HG03378 (cell line): ENCODE measurements around the gene ZNF385D.

ENCODE experiments used
- ATAC-seq: cut with Tn5 transposase; IDR thresholded peaks from one replicate; pipeline ENCODE4 v1.9.1; 2021; ENCODE audit warnings: mild to moderate bottlenecking, moderate library complexity; ENCODE audit not compliant: unreplicated experiment

Gene ZNF385D, protein sequence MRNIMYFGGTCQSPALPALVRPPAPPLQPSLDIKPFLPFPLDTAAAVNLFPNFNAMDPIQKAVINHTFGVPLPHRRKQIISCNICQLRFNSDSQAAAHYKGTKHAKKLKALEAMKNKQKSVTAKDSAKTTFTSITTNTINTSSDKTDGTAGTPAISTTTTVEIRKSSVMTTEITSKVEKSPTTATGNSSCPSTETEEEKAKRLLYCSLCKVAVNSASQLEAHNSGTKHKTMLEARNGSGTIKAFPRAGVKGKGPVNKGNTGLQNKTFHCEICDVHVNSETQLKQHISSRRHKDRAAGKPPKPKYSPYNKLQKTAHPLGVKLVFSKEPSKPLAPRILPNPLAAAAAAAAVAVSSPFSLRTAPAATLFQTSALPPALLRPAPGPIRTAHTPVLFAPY

DNA sequence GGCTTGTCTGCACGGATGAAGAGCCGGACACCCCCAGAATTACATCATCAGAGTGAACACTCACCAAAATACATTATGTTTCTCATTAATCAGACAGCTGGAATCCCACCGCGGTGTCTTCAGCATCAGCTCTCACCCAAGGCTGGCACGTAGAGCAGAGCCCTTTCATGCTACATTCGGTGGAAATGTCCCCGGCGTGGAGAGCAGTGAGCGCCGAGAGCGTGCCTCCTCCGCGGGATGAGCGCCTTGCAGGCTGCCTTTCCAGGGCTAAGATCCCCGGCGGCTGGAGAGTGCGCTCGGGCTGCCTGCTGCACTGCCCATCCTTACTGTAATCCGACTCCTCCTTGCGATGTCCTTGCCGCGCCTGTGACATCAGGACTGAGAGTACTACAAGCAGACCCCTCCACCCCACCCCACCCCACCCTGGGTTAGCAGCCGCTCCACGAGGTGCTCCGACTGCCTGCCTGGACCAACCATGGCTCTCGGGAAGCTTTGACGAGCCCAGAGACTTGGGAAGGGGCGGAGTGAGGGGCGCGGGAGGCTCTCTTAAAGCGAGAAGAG lies at the start of gene ZNF385D:
TSS of gene ZNF385D (minus strand) at position 380 of the 561 bp plus-strand sequence. CDS start at position 86, 294 bp downstream.
- no peak for ATAC-seq

DNA sequence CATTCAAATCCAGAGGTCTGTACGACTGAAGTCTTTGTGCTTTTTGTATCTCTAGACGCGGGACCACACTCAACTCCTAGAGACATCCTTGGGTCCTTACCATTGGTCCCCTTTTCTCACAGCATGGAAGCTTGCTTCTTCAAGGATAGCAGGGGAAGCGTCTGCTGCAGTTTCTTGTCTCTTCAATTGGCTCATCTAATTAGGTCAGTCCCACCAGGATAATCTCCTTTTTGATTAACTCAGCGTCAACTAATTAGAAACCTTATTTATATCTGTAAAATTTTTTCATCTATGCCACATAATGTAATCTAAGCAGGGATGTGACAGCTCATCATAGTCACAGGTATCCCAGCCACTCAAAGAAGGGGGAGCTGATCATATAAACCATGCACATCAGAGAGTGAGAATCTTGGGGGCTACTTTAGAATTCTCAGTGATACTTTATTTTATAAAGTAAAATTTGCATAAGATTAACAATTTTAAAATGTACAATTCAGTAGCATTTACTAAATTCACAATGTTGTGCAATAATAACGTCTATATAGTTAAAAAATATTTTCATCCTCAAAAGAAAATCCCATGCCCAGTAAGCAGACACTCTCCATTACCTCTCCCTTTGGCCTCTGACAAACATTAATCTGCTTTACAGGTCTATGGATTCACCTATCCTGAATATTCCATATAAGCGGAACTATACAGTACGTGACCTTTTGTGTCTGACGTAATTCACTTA lies 47.5 kb upstream of the ZNF385D start:
- no peak for ATAC-seq

DNA sequence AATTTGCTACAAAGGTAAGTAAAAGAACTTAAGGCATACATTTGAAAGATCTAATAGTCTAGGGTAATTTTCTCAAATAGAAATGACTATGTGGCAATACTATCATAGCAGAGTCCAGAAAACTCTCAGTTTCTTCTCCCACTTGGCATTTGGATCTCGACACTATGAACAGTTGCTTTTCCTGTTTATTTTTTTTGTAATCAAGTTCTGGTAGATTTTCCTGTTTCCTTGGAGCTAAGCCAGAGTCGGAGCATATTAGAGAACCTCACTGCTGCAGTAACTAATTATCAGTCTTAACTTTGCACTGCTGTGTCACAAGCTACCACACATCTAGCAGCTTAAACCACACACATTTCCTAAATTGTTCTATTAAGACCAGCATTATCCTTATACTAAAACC lies 44.9 kb upstream of the ZNF385D start:
- no peak for ATAC-seq

DNA sequence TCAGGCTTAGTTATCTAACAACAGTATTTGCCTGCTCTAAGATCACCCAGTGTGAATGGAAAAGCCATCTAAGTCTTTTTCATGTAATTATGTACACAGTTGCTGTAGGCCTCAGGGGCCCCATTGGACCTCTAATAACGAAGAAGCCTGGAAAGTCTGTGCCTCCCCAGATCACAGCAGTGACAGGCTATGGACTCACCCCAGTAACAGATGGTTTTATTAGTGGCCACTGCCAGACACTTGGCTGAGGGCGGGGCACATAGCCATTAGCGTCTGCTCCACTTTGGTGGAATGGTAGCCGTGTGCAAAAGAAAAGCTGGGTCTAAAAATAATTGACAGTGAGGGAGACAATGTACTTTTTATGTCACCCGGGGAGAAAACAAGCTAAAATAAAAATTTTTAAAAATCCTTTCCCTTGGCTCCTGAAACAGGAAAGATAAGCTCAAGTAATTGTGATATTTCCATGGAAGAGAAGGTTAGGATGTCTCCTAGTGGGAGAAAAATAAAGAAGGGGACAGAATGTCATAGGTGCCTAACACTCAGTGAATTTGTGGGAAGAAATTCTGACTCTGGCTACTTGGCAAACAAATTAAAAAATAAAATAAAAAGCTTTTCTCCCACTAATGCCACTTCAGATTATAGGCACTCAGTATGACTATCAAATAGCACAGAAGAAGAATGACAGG lies 44.3 kb upstream of the ZNF385D start:
- ATAC-seq: no peak

DNA sequence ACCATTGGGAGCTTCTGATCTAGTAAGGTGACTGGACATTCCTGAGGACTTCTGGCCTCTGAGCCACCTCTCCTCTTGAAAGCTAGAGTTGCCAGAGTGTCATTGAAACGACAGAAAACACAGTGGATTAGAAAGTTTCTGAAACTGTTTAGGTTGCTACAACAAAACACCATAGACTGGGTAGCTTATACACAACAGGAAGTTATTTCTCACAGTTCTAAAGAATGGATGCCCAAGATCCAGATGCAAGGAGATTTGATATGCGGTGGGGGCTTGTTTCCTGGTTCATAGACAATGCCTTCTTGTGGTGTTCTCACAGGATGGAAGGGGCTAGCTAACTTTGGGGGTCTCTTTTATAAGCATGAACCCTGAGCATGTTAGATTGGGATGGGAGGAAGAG lies 43.3 kb upstream of the ZNF385D start:
- no peak for ATAC-seq

DNA sequence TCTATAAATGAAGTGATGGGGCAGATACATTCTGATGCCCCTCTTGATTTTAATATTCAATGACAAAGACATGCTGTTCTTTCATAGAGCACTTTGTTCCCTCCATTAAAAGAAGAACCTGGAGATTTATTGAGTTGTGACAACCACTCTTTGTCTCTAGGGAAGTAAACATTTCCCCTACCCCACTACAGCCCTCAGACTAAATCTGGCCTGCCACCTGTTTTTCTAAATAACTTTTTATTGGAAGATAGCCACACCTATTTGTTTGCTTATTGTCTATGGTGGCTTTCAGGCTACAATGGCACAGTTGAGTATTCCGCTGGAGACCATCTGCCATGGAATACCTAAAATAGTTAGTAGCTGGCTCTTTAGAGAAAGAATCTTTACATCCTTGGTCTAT lies 41.2 kb upstream of the ZNF385D start:
- no peak for ATAC-seq

DNA sequence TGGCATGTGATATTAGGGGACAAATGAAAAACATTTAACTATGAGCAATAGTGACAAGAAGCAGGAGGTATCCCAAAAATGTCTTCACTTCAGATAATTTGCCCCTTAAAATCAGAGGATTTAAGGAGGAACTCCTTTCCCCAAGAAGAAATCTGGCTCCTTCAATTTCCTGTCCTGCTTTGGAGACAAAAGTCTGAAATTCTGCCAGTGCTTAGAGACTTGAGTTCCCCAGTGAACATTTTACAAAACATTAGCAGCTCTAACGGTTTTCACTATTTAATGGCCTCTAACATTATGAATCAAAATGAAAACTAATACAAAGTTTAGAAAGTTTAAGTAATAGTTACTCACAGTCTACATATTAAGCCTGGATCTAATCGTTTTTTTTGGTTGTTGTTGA lies 40.3 kb upstream of the ZNF385D start:
- no peak for ATAC-seq

DNA sequence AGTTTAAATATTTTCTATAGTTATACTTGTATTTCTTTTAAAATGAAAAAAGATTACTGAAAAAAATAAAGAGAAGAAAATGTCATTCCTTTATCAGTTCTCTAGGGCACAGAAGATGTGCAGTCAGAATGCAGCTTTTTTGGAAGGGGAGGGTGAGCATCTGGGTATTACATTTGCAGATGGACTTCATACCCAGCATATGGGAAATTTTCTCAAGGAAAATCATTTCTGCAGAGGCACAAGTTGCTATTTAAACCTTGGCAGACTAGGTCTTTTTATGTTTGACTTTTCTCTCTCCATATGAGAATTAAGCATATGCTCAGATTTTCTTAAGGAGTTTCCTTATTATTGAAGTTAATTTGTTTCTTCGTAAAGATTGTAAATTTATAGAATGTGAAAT lies 39.5 kb upstream of the ZNF385D start:
- no peak for ATAC-seq

DNA sequence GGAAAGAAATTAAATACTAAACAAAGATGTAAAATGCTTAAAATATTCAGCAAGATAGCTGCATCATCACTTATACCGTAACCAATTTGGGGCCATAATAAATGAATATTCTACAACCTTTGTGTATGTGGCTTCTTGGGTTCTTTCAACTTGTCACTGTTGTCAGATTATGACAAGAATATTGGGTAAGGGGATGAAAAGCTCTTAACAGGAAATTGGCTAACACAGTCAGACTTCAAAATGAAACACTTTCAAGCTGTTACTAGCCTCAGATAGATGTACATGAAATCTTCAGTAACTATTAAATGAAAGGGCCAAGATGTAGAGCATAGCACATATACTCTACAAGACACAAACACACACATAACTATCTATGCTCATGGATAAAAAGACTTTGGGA lies 38.7 kb upstream of the ZNF385D start:
- ATAC-seq: no peak

DNA sequence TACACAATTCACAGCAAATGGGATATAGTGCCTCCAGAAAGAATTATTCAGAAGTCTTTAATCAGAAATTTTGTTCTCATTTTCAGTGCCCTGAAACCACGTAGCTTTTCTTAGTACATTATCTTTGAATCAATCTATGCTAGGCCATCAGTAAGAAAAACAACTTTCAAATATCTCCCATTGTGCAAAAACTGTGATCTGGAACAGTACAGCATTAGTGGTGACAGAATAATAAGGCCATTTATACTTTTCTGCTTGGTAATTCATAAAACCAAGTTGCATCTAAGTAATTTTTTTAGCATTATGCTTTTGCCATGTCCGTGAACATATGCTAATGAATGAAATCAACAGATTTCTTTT lies 35.4 kb upstream of the ZNF385D start:
- ATAC-seq: no peak

DNA sequence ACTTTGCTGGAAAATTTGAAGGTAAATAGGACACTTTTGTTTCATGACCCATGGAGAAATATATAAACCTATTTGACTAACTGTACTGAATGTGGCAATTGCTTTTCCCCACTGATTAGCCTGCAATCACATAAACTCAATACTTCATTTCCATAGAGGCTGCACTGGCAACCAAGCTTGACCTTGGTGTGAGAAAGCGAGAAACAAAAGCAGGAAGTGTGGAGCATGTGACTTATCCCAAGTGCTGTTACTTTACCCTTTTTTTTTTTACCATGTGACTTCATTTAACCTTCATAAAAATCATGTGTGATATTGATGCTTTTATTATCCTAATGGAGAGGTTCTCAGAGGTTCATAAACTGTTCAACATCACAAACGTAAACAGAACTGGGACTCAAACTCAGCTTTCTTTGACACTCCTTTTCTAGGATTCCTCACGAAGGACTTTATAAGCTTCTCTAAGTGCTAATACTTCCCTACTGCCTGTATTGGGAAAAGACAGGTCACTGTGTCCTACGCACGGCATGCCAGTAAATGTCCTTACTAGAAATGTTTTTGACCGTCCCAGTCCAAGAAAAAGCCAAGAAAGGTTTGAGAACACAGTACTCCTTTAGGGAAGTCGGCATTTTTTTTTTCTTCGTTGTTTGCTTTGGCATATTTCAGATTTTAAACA lies 34.9 kb upstream of the ZNF385D start:
- no peak for ATAC-seq

DNA sequence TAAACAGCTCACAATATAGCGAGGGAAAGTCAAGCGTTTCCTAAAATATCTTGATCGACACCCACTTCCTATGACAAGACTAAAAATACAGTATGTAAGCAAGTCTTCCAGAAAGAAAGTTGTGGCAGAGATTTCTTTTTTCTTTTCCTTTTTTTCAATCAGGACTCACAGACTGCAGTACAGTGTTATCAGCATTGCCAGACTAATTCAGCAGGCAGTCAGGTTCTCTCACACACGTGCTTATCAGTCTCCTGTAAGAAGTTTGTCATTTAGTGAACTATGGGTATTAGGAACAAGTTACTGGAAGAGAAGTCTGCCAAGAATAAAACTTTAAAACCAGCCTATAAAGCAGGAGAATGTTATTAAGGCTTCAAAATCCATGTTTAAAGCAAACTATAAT lies 32.8 kb upstream of the ZNF385D start:
- ATAC-seq: no peak

DNA sequence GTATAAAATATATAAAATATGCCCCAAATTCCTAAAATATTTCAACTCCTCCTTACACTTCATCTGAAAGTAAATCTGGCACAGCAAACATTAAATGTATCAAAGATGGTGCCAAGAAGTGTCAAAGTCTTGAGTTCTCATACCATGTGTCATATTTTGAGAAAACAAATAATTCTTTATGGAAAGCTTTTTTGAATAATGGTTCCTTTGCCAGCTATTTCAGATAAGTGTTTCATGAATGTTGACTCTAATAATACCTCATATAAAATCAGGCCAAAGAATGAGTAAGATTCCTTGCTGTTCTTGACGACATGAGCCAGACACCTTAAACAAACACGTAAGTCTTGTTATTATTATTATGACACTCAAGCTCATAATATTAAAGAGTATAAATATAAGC lies 30.3 kb upstream of the ZNF385D start:
- no peak for ATAC-seq

DNA sequence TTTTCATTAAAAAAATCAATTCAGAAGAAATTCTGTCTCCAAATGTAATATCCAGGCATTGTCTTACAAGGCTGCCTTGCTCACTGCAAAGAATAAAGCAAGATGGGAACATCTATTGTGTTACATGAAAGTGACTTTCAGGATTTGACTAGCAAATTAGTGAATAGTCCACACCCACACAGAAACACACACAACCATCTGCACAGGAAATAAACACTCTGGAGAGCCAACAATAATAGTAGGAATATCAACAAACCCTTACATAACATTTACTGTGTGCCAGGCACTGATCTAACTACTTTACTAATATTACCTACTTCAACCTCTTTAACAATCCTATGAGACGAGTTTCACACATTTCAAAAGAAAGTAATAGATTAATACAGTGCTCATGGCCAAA lies 28.9 kb upstream of the ZNF385D start:
- no peak for ATAC-seq

DNA sequence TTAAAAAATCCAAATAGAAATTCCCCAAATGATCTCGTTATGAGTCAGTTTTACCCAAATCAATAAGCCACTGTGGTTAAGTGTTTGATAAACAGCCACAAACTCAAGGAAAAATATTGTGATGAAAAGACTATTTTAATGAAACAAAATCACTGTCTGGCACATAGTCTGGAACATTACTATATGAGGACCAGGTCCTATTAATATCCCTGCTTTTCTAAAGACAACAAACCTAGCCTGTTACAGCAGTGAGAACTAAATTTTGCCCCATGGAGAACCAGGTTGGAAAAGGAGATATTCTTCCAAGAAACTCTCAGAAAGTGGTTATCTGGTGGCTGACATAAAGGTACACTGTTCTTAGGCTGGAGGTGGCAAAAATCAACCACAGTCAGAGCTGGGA lies 27.7 kb upstream of the ZNF385D start:
- ATAC-seq: no peak

DNA sequence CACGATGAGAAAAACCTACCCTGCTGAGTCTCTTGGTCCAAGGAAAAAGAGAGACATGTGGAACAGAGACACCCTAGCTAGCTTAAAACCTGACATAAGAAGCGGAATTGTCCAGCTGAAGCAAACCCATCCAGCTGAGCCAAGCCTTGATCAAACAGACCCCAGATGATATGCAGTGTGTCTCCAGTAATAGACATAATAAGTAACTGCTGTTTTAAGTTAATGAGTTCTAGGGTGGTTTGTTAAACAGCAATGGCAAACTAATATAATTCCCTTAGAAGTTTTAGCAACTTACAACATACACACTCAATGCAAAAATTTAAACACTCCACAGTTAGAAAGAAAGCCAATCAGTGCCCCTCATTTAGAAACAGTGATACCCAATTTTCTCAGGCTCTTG lies 26.8 kb upstream of the ZNF385D start:
- no peak for ATAC-seq

DNA sequence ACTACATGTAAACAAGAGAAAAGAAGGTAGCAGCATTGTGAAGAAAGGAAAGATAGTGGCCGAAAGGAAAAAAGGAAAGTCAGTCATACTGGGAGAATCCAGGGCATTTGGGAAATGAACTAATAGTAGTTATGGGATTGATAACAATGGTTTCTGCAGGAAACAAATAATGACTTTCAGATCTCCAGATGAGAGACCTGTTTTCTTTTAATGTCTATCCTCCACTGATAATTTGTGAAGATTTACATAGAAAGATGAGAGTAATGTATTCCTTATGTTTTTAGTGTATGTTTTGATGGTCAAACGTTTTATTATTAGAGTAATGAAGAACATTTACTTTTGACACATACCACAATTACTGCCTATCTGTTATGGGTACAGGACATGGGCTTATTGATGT lies 15.0 kb upstream of the ZNF385D start:
- no peak for ATAC-seq

DNA sequence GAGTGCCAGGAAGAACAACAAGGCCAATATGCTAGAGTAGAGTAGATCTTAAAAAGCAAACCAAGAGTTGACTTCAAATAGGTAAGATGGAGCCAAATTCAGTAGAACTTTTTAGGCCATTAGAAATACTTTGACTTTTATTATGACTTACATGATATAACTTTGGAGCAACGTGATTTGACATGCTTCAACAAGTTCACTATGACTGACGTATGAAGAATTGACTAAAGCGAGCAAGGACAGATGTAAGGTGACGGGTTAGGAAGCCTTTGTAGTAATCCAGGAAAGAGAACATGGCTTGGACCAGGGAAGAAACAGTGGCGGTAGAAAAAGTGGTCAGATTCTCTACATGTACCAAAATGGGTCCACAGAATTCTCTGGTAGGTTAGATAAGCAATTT lies 4.9 kb upstream of the ZNF385D start:
- no peak for ATAC-seq

DNA sequence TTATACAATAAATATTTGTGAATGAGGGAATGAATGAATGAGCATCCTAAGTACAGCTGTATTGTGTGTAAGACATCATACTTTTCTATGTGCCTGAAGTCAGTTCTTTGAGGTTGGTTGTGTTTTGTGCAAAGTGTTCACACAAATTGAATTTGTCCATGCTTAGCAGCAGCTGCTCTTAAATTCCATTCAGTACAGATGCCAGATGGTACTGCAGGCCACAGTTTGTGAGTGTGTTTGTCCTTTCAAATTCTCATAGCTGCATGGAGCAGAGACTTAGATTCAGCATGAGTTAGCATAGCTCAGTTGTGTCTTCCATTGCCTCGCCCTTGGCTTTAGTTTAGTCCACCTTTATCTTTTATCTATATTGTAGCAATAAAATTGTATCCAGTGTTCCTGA lies 3.8 kb upstream of the ZNF385D start:
- no peak for ATAC-seq

DNA sequence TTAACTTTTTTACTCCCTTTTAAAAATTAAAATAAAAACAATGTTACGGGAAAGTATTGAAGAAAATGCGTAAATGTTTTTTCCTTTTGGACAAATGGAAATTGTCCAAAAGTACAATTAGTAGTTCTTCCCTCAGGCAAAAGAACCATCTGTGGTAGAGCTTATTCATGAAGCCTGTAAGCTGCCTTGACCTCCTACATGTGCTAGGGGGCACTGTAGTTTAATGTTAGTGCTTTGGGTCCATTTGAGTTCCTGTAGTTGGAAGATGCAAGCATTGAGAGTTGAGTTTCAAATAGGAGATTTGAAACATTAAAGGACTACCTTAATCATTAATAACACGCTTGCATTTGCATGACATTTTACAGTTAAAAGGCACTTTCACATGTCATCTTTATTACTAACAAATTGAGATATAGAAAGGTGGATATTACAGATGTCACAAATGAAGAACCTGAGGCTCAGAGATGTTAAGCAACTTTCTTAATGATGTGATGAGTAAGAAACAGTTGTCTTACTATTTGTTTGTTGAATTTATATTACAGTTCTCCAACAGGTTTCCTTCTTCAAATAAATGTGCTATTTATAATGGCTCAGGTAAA lies 1.8 kb upstream of the ZNF385D start:
- ATAC-seq: no peak

DNA sequence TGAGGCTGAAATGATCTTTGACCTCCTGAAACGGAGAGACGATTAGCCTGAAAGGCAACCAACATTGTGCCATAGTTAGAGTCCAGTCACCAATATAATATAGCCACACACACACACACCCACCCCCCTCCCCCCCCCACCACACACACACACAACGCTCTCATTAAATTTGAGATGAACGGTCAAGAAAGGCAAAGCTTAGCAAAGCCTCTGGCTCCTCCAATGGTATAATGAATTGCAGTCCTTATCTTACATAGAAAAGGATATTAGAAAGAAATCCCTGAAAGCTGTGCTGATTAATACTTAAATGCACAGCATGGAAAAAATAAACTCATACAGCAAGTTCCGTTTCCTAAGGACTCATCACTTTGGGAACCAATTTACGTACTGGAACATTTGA lies 876 bp upstream of the ZNF385D start:
- no peak for ATAC-seq
